GM18517 (cell line): ENCODE results near the gene ERC1.

ENCODE experiments used
- ATAC-seq: cut with Tn5 transposase; IDR thresholded peaks from one replicate; pipeline ENCODE4 v1.9.1; 2021; ENCODE audit warnings: mild to moderate bottlenecking, moderate library complexity; ENCODE audit not compliant: unreplicated experiment

ERC1 gene

GRCh38 chr12:1464925-1465324 lies 473.9 kb downstream of the ERC1 start:
- ATAC-seq = no peak

- no peak for ATAC-seq
Observed at GRCh38 chr12:1465990-1466389, 475.0 kb downstream of the ERC1 start.

DNA sequence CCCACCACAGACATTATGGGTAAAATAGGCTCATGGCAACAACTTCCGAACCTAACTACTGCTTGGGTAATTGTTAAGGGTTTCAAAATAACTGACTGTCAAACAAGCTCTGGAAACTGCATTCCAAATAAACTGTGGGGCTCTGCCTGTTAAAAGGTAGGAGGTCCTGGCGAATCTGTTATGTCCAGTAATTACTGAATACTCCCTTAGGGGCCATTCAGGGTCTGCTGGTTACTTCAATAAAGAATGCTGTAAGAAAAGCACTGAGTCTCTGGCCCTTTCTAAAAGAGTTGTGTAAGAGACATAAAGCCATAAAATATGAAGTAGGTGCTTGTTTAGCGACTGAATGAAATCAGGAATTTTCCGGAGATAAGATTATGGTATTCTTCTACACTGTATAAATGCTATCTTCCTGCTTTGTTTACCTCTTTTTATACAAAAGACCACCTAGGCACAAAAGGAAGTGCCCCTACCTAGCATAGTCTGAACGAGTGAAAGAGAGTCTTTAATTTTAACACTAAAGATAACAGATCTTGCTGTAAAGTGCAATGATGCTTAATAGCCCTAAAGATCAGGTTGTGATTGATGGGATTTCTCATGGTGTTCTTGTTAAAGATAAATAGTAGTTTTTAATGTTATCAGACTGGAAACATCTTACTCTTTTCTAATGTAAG lies 475.6 kb downstream of the ERC1 start:
- no peak for ATAC-seq

- no peak for ATAC-seq
Observed at GRCh38 chr12:1467710-1468109, 476.7 kb downstream of the ERC1 start.

DNA sequence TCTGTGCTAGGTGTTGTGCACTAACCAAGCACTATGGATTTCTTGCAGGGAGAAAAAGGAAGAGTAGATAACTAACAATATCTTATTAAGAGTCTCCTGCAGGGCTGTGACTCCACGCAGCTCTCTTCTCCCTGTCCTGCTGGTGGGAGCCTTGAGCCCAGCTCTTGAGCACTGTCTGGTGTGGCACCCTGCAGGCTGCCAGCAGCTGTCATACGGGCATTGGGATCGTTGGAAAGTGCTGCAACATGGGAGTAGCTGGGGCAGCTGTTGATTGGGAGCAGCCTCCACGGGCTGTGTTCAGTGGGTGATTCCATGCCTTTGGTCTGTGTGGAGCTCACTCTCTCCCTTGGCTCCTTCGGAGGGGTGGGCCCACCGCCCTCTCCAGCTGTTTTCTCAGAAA lies 478.0 kb downstream of the ERC1 start:
- no peak for ATAC-seq

GRCh38 chr12:1470051-1470450 lies 479.0 kb downstream of the ERC1 start:
- no peak for ATAC-seq

GRCh38 chr12:1471224-1471623 lies 480.2 kb downstream of the ERC1 start:
- no peak for ATAC-seq

- ATAC-seq = no peak
Observed at GRCh38 chr12:1473418-1473817, 482.4 kb downstream of the ERC1 start.

GRCh38 chr12:1474041-1474573 lies 483.1 kb downstream of the ERC1 start:
- ATAC-seq = no peak

GRCh38 chr12:1474574-1475153 lies 483.6 kb downstream of the ERC1 start:
- no peak for ATAC-seq

GRCh38 chr12:1479645-1480044 lies 488.6 kb downstream of the ERC1 start:
- no peak for ATAC-seq

DNA sequence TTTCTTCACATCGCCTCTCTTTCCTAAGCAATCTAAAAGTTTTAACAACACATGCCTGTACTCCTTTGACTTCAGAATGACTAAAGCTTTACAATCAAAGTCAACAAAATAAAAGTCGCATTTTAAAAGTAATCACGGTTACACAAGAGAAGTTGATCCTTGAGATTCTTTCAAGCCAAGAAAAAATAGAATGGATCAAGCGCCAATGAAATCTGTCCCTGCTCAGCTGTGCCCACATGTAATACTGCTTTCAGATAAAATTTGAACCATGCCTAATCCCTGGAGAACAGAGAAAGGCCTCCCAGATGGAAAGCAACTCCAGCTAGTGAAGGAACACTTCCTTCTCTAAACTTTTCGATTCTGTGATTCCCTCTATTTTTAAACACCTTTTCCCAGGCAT lies 490.3 kb downstream of the ERC1 start:
- ATAC-seq = no peak

DNA sequence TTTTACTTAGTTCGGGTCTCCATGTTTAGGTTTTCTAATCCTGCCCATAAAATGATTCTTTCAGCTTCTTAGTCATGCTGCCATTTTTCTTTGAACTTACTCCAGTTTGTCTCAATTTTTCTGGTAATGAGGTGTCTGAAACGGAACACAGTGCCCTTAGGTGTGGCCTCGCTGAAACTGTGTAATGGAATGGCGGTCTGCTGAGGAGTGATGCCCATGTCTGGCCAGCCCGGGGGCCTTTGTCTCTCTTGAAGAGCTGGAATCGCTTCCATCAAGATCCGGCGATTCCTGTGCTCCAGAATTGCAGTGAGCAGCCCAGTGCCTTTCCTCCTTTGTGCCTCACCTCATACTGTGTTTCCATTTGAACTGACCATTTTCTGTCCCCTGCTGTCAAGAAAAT lies 490.9 kb downstream of the ERC1 start:
- no peak for ATAC-seq

- ATAC-seq = no peak
Observed at GRCh38 chr12:1488908-1489381, 497.9 kb downstream of the ERC1 start.

GRCh38 chr12:1491983-1492697 lies 501.1 kb downstream of the ERC1 start:
- ATAC-seq = no peak

GRCh38 chr12:1493781-1494565 lies 502.9 kb downstream of the ERC1 start:
- no peak for ATAC-seq

DNA sequence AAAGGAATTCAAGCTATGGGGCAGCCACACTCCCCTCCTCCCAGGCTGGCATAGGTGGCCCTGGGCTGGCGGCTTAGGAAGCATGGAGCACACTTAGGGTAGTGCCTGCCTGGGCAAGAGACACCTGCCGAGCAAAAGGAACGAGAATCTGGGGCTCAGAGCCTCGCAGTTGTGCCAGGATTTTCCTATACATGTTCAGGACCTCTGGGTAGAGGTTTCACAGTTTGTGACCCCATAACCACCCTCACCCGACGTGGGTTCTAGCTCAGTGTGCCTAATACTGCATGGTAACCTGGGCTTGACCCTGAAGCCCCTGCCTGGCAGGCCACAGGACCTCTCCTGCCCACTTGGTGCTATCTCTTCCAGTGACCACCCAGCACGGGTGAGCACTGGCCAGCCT lies 503.8 kb downstream of the ERC1 start:
- ATAC-seq = no peak

GRCh38 chr12:1496162-1496900 lies 505.3 kb downstream of the ERC1 start:
- ATAC-seq = no peak

DNA sequence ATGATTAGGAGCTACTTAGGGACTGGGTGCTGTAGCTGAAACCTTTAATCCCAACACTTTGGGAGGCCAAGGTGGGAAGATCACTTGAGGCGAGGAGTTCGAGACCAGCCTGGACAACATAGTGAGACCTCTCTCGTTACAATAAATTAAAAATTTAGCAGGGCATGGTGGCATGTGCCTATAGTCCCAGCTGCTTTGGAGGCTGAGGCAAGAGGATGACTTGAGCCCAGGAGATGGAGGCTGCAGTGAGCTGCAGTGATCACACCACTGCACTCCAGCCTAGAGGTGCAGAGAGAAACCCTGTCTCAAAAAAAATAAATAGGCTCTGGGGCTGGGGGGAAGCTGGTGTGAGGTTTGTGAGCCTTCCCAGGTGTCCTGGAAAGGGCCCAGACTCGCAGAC lies 506.1 kb downstream of the ERC1 start:
- ATAC-seq = no peak

DNA sequence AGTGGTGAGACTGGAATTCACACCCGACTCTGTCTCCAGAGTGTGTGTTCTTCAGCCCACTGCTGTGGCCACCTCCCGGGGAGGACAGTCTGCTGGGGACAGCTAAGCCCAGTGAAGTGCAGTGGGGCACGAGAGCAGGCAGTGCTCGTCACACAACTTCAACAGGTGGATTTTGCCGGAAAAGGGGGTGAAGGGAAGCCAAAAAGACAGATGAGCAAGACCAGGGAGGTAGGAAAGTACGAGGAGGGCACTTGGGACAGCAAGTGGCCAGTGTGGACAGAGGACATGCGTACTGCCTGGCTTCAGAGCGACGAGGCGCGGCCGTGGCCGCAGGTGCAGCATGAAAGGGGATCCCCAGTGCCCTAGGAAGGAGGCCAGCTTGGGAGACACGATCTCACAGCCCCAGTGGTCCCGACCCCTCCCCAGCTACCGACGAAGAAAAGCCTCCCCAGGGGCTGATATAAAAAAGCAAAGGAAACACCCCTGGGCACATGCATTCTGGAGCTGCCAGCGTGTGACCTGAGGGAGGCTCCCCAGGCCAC lies 507.2 kb downstream of the ERC1 start:
- no peak for ATAC-seq
